Measurements from ENCODE around the gene SCAMP3. TPM values are rescaled to one million over a fixed set of nuclear protein-coding genes. Genes with fewer than 3 reads are reported as not detected.

SCAMP3 gene
- total and polyA plus RNA-seq, 10 of the 15 experiments (the other 5 are each of a cell fraction or from before 2014, with no cell fraction given): 17.2 to 133 (median 87.3) TPM

GRCh38 chr1:155305881-155306391, 43.8 kb upstream of the SCAMP3 start:
- Histone ChIP-seq H3K4me2 (ENCODE audit: control insufficient read depth, insufficient read depth) (no peak overlapping the region), H3K79me2 (ENCODE audit: control insufficient read depth, insufficient read depth, low read length) (peaks cover 23% of the 10 kb centered on the region), H3K4me1 (ENCODE audit: control insufficient read depth, insufficient read depth, low read length) (peaks cover 10% of the 10 kb centered on the region), H3K9me3 (replicated peaks; ENCODE audit: control insufficient read depth, insufficient read depth, low read length) (no peaks in the 10 kb centered on the region), H3K27me3 (replicated peaks in 1 of 2; ENCODE audit: control insufficient read depth in 2 of 2, insufficient read depth in 2 of 2, low read length in 1 of 2) (no peaks in the 10 kb centered on the region), H4K20me1 (ENCODE audit: control insufficient read depth, insufficient read depth) (no peaks in the 10 kb centered on the region), H3K36me3 (ENCODE audit: control insufficient read depth in 2 of 2, insufficient read depth in 2 of 2, low read length in 1 of 2) (peaks cover 0 to 7% of the 10 kb centered on the region in 2 experiments; a peak in 2 of 4 replicates), H3K9ac (ENCODE audit: control insufficient read depth, insufficient read depth, low read length) (no peak overlapping the region), H2AFZ (ENCODE audit: control insufficient read depth, low read depth, low read length) (no peak overlapping the region), H3K4me3 (no peak overlapping the region), H3K27ac (ENCODE audit: control insufficient read depth, insufficient read depth) (no peak overlapping the region)
- ChIA-PET POLR2A (interaction anchor here (0.6 to 4.4 kb wide), 6 partner anchors 10 to 577 kb away, joined by 3 to 41 read pairs (median 4); partner anchors contain the start of gene CLK2), SMC1A (ENCODE audit: uncharacterized antibody, unreplicated experiment) (interaction anchor here (1.0 to 5.8 kb wide), 4 partner anchors 12 to 198 kb away, joined by 3 to 44 read pairs (median 4); no protein-coding TSS in a partner anchor), CTCF (interaction anchor here (0.6 to 5.3 kb wide), 4 partner anchors 16 to 64 kb away, joined by 3 to 74 read pairs (median 25); partner anchors contain the start of gene RUSC1), RAD21 (ENCODE audit: unreplicated experiment) (interaction anchor here (1.0 to 4.8 kb wide), 5 partner anchors 13 to 81 kb away, joined by 3 to 44 read pairs (median 3); partner anchors contain the start of gene CLK2)
- TF ChIP-seq IKZF2 (IDR thresholded peaks at IDR 0.05) (no peak), ATF3 (IDR thresholded peaks at IDR 0.05; ENCODE audit: borderline replicate concordance, extremely low read depth, low read depth, low read length) (no peak), ZBTB40 (IDR thresholded peaks at IDR 0.05; ENCODE audit: borderline replicate concordance) (no peak), CHD2 (IDR thresholded peaks at IDR 0.05; ENCODE audit: borderline replicate concordance, low read depth, low read length) (no peak), SUZ12 (IDR thresholded peaks at IDR 0.05; ENCODE audit: unreplicated experiment) (no peak), TARDBP (IDR thresholded peaks at IDR 0.05; ENCODE audit: borderline replicate concordance) (no peak), SKIL (IDR thresholded peaks at IDR 0.05; ENCODE audit: low read depth, poor library complexity, severe bottlenecking) (no peak), KDM1A (IDR thresholded peaks at IDR 0.05; ENCODE audit: borderline replicate concordance) (no peak), YBX1 (IDR thresholded peaks at IDR 0.05) (no peak), ATF2 (IDR thresholded peaks at IDR 0.05; ENCODE audit: low read length) (no peak), GATAD2B (conservative IDR thresholded peaks at IDR 0.05; ENCODE audit: low read depth) (no peak), SUPT20H (IDR thresholded peaks at IDR 0.05; ENCODE audit: borderline replicate concordance, control insufficient read depth, low read depth, low read length) (no peak)
- ATAC-seq: no peak
- 77% methylated on average over 7 of the region's 7 CpGs for WGBS (ENCODE audit: insufficient coverage, insufficient replicate concordance, low lambda C conversion rate, missing lambda C conversion rate)
- intact Hi-C loops (cut with micrococcal nuclease; ENCODE audit: unreplicated experiment) (no loop called here), in situ Hi-C loops (cut with MboI) (no loop called here)
- DNase-seq (ENCODE audit: low read depth, low spot score): no peak
- no TSS peak for BruUV-seq (replicated peaks)
- no peak for FAIRE-seq

All from GM12878 (cell line).